GM10248 (cell line): ENCODE measurements around the gene TRRAP.

ENCODE experiments used
- CTCF ChIA-PET: fragments of 300-600 bp; sonication (Branson Sonifier 250); formaldehyde crosslinking; extraction: SDS; loops from one replicate; lab custom pipeline; 2021; ENCODE audit warnings: antibody characterized with exemption; lab: Yijun Ruan, JAX
- POLR2A ChIA-PET: fragments of 350-650 bp; sonication (Branson Sonifier 250); formaldehyde crosslinking; extraction: SDS; loops from one replicate; lab custom pipeline; 2020; ENCODE audit warnings: antibody characterized with exemption; lab: Yijun Ruan, JAX
- DNase-seq: peaks from one replicate; pipeline ENCODE4 v3.0.0; 2012; ENCODE audit errors: extremely low spot score
- CTCF ChIP-seq: IDR thresholded peaks from 2 replicates; pipeline ENCODE4 v1.5.1; 2012; ENCODE audit warnings: mild to moderate bottlenecking, low read depth; ENCODE audit errors: extremely low read depth, missing control alignments, control extremely low read depth

TRRAP gene

DNA sequence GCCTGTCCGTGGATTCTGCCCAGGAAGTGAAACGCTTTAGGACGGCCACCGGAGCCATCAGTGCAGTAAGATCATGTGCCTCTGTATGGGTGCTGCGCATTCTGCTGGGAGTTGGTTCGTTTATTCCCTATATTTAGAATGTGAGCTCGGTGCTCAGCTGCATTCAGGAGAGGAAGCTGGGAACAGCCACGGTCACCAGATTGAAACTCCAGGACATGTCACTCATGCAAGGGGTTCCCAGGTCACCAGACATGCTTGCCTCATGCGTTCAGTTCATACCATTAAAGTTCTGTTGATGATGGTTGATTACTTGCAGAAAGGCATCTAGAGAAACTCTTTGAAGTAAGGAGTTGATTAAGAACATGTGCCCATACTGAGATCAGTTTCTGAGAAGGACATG is 78.1 kb downstream of the TRRAP start:
- ChIA-PET CTCF (interaction anchor here (1.0 kb wide), 1 partner anchor 36 kb away, joined by 3 read pairs; no protein-coding TSS in a partner anchor), POLR2A (no interaction called here)
- no peak for DNase-seq
- no peak for TF ChIP-seq CTCF

DNA sequence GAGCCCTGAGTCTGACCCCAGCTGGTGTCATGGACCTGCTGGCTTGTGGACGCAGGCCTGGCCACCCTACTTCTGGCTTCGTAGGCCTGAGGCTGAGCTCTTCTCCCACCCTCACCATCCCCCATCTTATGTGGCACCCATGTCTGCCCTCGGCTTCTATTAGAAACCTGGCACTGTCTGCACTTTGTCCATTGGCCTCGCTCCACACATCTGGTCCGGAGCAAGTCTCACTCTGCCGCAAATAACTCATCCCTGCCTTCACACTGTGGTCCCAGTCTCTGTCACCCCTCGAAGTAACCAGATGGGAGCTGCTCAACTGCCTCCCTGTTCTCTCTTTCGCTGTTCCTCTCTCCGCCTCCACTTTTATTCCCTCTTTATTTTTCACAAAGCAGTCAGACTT is 78.6 kb downstream of the TRRAP start:
- DNase-seq = no peak
- POLR2A ChIA-PET = no interaction called here
- TF ChIP-seq CTCF = no peak
- CTCF ChIA-PET = interaction anchor here (1.0 kb wide), 1 partner anchor 35 kb away, joined by 3 read pairs; no protein-coding TSS in a partner anchor

DNA sequence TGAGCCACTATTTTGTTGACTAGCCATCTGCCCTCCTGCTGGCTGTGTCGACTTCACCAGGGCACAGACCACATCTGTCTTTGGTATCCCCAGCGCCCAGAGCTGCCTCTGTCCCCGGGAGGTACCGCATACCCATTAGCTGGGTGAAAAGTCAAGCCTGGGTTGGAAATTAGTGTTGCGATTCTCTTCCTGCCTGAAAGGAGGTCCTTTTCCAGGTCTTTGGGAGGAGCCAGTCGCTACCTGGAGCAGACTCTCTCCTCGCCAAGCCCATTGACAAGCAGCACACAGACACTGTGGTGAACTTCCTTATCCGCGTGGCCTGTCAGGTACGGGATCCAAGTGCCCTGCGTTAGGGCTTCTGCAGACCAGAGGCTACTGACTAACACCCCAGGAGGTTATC is 79.4 kb downstream of the TRRAP start:
- CTCF ChIA-PET = no interaction called here
- TF ChIP-seq CTCF = no peak
- POLR2A ChIA-PET = no interaction called here
- no peak for DNase-seq

GRCh38 chr7:98958968-98959367 is 80.6 kb downstream of the TRRAP start:
- no peak for TF ChIP-seq CTCF
- POLR2A ChIA-PET = no interaction called here
- CTCF ChIA-PET = interaction anchor here (1.3 to 2.3 kb wide), 2 partner anchors 13 to 45 kb away, joined by 3 to 6 read pairs; no protein-coding TSS in a partner anchor
- DNase-seq = no peak

- ChIA-PET CTCF (no interaction called here), POLR2A (no interaction called here)
- no peak for TF ChIP-seq CTCF
- DNase-seq = no peak
Measured at GRCh38 chr7:98963305-98963704, 85.0 kb downstream of the TRRAP start.

DNA sequence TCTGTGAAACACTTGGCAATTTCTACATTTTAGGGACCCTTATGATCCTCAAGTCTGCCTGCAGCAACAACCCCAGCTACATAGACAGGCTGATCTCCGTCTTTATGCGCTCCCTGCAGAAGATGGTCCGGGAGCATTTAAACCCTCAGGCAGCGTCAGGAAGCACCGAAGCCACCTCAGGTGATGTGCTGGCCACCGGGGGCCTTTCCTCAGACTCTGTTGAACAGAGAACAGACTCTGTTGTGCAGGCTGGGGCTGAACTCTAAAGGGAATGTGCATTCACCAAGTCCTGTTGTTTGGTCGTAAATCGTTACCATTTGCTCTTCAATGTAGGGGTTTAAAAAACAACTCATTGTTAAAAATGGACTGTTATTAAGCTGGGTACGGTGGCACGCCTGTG is 86.3 kb downstream of the TRRAP start:
- no peak for DNase-seq
- no peak for TF ChIP-seq CTCF
- ChIA-PET CTCF (no interaction called here), POLR2A (no interaction called here)

DNA sequence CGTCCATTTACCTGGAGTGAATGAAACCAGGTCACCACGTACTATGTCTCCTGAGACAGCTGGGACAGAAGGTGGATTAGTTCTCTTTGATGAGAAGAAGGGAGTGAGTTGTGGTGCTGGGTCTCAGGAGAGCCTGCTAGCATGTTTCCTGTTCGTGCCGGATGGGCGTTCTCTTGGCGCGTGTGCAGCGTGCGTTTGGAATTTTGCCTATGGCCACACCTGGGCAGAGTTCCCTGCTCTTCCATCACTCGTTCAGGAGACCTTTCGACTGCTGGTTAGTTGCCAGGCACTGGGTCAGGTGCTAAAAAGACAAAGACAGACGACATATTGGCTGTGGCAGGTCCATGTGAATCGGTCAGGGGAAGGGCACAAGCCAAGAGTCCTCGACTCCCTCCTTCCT is 90.3 kb downstream of the TRRAP start:
- DNase-seq = no peak
- ChIA-PET POLR2A (no interaction called here), CTCF (interaction anchor here (2.0 kb wide), 1 partner anchor 69 kb away, joined by 4 read pairs; no protein-coding TSS in a partner anchor)
- no peak for TF ChIP-seq CTCF
